CD4-positive, alpha-beta T cell treated with Interleukin-4 for 4 hours (primary cell): ENCODE measurements around the gene MYO5C.

ENCODE experiments used
- DNase-seq: peaks from one replicate; pipeline ENCODE4 v3.0.0-alpha.2; 2020

MYO5C gene

GRCh38 chr15:52295421-52296001 lies at the start of gene MYO5C:
Gene MYO5C, minus strand, starts transcription at chr15:52295804. Its CDS starts 168 bp downstream, at chr15:52295636.
- DNase-seq = no peak

DNA sequence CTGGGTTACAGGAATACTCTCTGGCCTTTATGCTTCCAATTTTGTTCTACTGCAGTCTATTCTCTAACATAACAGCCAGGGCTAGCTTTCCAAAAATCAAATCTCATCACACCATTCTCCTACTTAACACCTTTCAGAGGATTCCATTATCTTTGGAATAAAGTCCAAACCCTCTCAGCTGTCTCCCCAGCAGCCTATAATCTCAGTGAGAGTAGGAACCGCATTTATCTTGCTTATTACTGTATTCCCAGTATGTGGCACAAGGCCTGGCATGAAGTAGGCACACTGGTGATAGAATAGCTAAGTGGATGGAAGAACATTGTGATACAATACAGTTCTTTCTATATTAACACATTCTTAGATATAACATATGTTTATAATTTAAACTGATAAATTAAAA lies 49.0 kb upstream of the MYO5C start:
- no peak for DNase-seq

DNA sequence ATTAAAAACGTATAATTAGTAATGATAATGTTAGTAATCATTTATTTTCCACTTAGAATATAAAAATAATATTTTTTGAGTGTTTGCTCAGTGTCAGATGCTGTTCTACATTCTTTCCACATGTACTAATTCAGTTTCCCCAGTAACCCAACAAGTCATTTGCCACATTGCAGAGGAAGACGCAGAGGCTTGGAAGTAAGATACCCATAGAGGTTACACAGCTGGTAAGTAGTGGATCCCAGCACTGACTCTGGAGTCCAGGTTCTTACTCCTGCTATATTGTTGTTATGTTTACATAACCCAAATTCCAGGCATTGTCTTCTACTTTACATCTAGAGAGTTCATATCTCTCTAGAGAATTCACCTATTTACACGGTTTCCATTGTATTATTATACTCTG lies 48.2 kb upstream of the MYO5C start:
- DNase-seq = no peak

GRCh38 chr15:52340093-52340492 lies 44.5 kb upstream of the MYO5C start:
- no peak for DNase-seq

GRCh38 chr15:52338891-52339290 lies 43.3 kb upstream of the MYO5C start:
- no peak for DNase-seq

DNA sequence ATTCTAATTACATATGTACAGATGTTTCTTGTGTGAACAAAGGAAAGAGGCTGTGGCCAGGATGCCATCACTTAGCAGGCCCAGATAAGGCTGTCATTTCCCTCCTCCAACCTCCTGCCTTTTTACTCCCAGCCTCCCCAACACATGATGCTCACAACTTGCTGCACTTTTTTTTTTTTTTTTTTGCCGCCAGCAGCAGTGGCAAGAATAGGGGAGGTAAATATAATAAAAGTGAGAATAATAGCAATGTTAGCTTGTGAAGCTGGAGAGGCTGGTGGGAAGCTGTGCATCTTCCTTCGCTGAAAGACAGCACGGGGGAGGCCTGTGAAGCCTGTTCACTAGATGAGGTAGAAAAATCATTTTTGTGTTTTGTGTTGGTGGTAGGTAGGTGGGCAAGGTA lies 42.5 kb upstream of the MYO5C start:
- no peak for DNase-seq

DNA sequence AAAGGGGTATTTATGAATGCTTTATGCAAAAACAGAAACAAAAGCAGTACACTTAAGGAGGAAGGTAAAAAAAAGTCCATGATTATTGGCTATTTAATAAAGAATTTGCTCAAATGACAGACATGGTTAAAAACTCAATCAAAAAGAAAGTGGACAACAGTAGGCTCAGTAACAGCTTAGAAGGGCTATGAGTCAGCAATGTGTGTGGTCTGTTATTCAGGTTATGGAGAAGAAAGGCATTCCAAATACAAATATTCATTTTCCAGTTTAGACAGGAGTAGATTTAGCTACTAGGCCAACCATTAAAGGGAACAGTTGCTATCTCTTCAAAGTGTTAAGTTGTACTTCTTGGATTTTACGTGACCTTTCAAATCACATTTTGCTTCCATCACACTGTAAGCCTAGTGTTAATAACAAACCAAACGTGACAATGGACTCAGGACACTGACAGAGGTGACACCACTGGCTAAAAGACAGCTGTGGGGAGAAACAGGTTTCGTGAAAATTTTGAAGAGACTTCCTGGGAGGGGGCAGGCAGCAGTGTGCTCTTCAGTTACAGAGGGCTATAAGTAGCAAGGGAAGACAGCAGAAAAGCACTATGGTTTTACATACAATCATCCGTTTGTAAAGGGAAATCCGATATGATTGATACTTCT lies 41.7 kb upstream of the MYO5C start:
- no peak for DNase-seq

- DNase-seq = no peak
These were observed 40.9 kb upstream of the MYO5C start for GRCh38 chr15:52336529-52336928.

DNA sequence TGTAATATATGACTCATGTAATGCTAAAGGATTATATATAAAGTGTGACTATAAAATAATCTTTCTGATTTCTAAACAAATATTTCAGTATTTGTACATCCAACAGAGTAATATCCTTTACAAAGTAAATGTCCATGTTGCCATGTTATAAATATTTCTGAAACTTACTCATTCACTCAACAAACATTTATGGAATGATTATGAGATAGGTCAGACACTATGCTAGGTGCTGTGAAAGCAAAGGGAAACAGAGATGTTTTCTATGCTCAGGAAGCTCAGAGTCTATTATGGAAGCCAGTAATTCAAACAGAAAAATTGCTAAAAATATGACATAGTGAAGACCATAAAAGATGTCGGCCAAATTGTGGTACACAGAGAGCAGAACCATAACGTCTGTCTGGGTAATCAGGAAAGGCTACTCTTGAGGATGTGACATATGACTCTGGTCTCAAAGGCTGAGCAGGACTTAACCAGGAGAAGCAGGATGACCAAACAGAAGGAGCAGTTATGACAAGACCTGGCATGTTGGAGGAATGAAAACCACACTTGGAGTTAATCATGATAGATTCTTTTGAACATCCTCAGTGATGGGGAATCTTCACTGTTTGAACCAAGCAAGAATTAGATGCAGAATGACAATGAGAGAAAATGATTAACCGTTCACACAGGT lies 39.0 kb upstream of the MYO5C start:
- DNase-seq = no peak

- DNase-seq = peak; percentile 87
These were observed 36.1 kb upstream of the MYO5C start for GRCh38 chr15:52331490-52332240.

- DNase-seq = no peak
These were observed 34.4 kb upstream of the MYO5C start for GRCh38 chr15:52329987-52330386.

- no peak for DNase-seq
These were observed 33.5 kb upstream of the MYO5C start for GRCh38 chr15:52329150-52329549.

DNA sequence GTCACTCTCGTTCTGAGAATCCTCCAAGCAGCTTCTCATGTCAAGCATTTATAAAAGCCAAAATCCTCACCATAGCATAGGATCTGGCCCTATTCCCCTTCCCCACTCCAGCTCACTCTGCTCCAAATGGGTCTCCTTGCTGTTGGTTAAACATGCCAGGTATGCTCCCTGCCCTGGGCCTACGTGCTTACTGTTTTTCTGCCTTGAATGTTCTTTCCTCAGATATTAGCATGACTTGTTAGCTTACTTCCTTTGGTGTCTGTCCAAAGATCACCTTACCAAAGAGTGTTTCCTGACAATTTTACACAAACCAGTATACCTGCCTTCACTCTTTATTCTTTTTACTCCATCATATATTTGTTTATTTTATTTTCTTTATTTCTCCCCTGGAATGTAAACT lies 33.1 kb upstream of the MYO5C start:
- DNase-seq = no peak

- no peak for DNase-seq
These were observed 31.2 kb upstream of the MYO5C start for GRCh38 chr15:52326756-52327155.

DNA sequence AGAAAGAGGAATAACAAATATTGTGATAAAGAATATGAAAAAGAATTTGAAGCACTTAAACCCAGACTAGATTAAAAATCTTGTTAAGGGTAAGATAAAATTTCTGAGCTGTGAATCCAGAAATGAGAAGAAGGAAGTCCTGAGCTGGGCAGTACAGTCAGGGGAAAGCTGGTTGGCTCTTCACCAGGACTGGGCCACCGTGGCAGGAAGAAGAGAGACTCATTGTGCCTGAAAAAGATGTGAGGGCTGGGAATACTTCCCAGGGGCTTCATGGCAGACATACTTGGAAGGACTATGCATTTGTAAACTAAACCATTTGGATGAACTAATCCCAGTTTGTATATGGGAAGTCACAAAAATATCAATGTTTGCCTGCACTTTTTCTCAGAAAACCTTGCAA lies 28.5 kb upstream of the MYO5C start:
- DNase-seq = no peak

- DNase-seq = no peak
These were observed 23.3 kb upstream of the MYO5C start for GRCh38 chr15:52318729-52319500.

DNA sequence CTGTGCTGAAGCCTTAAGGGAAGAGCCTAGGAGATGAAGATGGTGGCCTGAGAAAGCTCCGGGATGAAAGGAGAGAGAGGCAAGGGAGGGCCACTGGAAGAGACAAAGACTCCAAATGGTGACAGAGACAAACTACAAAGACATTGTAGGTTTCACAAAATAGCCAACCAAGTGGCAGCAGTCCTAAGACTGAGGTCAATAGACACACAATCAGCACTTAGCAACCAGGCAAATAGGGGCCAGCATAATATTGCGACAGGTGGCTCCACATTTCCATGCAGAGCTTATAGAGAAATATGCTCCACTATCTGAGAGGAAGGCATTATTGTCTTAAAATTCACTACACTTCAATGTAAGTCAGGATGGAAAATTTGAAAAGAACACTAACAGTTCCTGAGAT lies 22.1 kb upstream of the MYO5C start:
- no peak for DNase-seq

GRCh38 chr15:52317022-52317421 lies 21.4 kb upstream of the MYO5C start:
- DNase-seq = no peak

- no peak for DNase-seq
These were observed 13.5 kb upstream of the MYO5C start for GRCh38 chr15:52309154-52309548.

DNA sequence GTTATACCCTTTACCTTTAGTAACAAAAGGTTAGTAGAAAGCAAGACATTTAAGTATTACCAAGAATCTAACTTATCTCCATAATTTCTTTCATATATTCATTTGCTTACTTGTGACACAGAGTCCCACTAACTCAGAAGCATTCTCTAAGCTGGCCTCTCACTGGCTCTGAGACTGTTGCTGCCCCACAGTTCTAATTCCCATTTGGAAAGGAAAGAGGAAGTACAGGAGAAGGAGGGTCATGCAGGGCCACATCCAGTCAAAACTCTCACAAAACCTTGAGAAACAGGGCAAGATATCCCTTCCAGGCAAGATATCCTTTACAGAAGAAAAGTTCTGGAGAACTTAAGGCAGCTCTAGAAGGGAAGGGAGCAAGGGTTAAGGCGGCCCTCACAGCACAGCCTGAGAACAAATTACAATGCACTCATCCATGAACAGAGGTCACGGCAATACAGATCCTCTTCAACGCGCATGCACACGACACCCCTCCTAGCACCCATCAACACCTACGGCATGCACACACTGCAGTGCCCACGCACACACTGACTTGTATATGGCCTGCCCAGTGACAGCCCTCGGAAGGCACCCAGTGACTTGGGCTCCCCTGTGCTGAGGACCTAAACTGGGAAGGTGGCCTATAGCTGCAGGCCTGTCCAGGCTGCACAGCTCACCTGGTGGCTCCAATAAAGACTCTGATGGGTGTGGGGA lies 13.0 kb upstream of the MYO5C start:
- DNase-seq = no peak

DNA sequence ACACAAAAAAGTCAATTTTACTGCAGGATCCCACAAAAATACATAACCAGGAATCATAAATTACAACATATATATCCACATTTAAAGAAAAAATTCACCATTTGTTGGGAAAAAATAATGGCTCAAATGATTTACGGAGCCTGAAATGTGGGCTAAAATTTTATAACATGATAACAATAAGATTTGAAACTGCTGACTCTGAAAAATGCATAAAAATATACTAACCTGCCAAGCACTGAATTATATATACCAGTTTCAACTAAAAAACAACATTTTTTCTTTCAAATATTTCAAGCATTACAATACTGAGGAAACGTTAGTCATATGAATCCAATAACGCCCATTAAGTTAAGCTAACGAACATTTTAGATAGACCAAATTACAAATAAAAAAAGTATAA lies 12.2 kb upstream of the MYO5C start:
- DNase-seq = no peak

- no peak for DNase-seq
These were observed 10.7 kb upstream of the MYO5C start for GRCh38 chr15:52306270-52306669.
